Heart left ventricle (tissue), 13 donors: ENCODE results near the gene SLC30A3.

Experiments used
- POLR2A ChIP-seq, 2 donors: fragments of 450-650 bp; IDR thresholded peaks; one replicate each; pipeline ENCODE4 v1.6.1; 2017; ENCODE audit warnings: antibody characterized with exemption in 2 of 2, mild to moderate bottlenecking in 2 of 2, moderate library complexity in 2 of 2
- TF ChIP-seq, protein P1 (sequence below), 12 donors: fragments of 200-600 bp; sonication (generic) in 4 of 12; IDR thresholded peaks; one replicate each; pipeline versions ENCODE4 v1.5.0 to v1.8.0; 2018 to 2022; ENCODE audit warnings: antibody characterized with exemption in 12 of 12, mild to moderate bottlenecking in 5 of 12
- donor health status: ischemic (EF 13 %, LVEDD 7.1; RV severe dilation, severe dysfunction).
- donor health status: DM: no; HTN: yes; CAD: no.
- donor health status: DM: no; HTN: no; CAD: no.
- donor health status: ischemic (EF 25% LVEDD 6.9; RV normal size, moderate dysfunction).
- donor health status: ischemic (EF 25% LVEDD 5.7; RV mildly dilated, moderate dysfunction).
- donor health status: ischemic (EF 35%, LVEDD 5.7; RV mildly dilated, moderate dysfunction).
- donor health status: nonischemic (EF 11% LVEDD 7.7; RV severe dilation, severe dysfunction).
- donor health status: DM: yes; HTN: yes; CAD: no.
- donor health status: PGD.
- donor health status: ischemic (EF 29% LVEDD 5.4; RV normal size, mild dysfunction).
- donor health status: nonischemic (EF 23%, LVEDD 6.1; RV moderate dilation, normal function).

DNA sequence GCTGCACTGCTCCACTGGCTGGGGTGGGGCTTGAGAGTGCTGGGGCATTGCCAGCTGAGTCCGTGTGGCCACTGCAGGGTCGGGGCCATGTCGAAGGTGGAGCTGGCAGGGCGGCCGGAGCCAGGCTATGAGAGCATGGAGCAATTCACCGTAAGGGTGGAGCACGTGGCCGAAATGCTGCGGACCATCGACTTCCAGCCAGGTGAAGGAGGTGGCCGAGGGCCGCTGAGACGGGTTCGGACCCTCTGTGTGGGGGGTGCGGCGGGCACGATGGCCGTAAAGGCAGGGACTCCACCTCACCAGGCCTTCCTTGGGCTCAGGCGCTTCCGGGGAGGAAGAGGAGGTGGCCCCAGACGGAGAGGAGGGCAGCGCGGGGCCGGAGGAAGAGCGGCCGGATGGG lies 43.3 kb upstream of the SLC30A3 start:
- TF ChIP-seq POLR2A (IDR thresholded peaks at IDR 0.05): no peak
- TF ChIP-seq, protein P1, sequence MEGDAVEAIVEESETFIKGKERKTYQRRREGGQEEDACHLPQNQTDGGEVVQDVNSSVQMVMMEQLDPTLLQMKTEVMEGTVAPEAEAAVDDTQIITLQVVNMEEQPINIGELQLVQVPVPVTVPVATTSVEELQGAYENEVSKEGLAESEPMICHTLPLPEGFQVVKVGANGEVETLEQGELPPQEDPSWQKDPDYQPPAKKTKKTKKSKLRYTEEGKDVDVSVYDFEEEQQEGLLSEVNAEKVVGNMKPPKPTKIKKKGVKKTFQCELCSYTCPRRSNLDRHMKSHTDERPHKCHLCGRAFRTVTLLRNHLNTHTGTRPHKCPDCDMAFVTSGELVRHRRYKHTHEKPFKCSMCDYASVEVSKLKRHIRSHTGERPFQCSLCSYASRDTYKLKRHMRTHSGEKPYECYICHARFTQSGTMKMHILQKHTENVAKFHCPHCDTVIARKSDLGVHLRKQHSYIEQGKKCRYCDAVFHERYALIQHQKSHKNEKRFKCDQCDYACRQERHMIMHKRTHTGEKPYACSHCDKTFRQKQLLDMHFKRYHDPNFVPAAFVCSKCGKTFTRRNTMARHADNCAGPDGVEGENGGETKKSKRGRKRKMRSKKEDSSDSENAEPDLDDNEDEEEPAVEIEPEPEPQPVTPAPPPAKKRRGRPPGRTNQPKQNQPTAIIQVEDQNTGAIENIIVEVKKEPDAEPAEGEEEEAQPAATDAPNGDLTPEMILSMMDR (IDR thresholded peaks at IDR 0.05): no peak
